ENCODE data around the gene CYYR1. TPM values are rescaled to one million over a fixed set of nuclear protein-coding genes. Genes with fewer than 3 reads are reported as not detected.

CYYR1 gene
- total RNA-seq, 4 donors from 2014 or later: 3.1 to 15.9 (median 6.4) TPM

GRCh38 chr21:26453267-26453666, 119.8 kb downstream of the CYYR1 start:
- H3K27ac ChIP-seq: no peak overlapping the region
- no peaks in the 10 kb centered on the region for H3K9me3 ChIP-seq
- H3K36me3 ChIP-seq: no peaks in the 10 kb centered on the region
- no peak for TF ChIP-seq EP300 (IDR thresholded peaks at IDR 0.05)
- WGBS: 87% methylated on average over 5 of the region's 5 CpGs
- no peak overlapping the region for H3K4me3 ChIP-seq
- no peaks in the 10 kb centered on the region for H3K4me1 ChIP-seq
- H3K27me3 ChIP-seq: no peaks in the 10 kb centered on the region
- DNase-seq (ENCODE audit: low spot score in 2 of 2): no peak

- WGBS: 93% methylated on average over 2 of the region's 2 CpGs
- Histone ChIP-seq H3K4me1 (no peaks in the 10 kb centered on the region), H3K4me3 (no peak overlapping the region), H3K9me3 (no peaks in the 10 kb centered on the region), H3K27me3 (no peaks in the 10 kb centered on the region), H3K27ac (no peak overlapping the region), H3K36me3 (no peaks in the 10 kb centered on the region)
- TF ChIP-seq POLR2AphosphoS5 (IDR thresholded peaks at IDR 0.05): no peak
- TF ChIP-seq POLR2A (IDR thresholded peaks at IDR 0.05): no peak
- TF ChIP-seq EP300 (IDR thresholded peaks at IDR 0.05): no peak
- no peak for TF ChIP-seq CTCF (IDR thresholded peaks at IDR 0.05)
- no peak for DNase-seq (ENCODE audit: low spot score in 2 of 2)
Observed at GRCh38 chr21:26451081-26451740, 121.9 kb downstream of the CYYR1 start.

GRCh38 chr21:26449161-26449560, 123.9 kb downstream of the CYYR1 start:
- no peaks in the 10 kb centered on the region for H3K9me3 ChIP-seq
- 23% methylated on average over 5 of the region's 5 CpGs for WGBS
- H3K27me3 ChIP-seq: no peaks in the 10 kb centered on the region
- no peak overlapping the region for H3K4me3 ChIP-seq
- H3K36me3 ChIP-seq: no peaks in the 10 kb centered on the region
- no peak for DNase-seq (ENCODE audit: low spot score in 2 of 2)
- peak overlapping the region; percentile 51 for H3K27ac ChIP-seq
- H3K4me1 ChIP-seq: no peaks in the 10 kb centered on the region
- TF ChIP-seq POLR2A (IDR thresholded peaks at IDR 0.05) (no peak), EP300 (IDR thresholded peaks at IDR 0.05) (no peak), POLR2AphosphoS5 (IDR thresholded peaks at IDR 0.05) (no peak), CTCF (IDR thresholded peaks at IDR 0.05) (no peak)

- no peak for DNase-seq (ENCODE audit: low spot score in 2 of 2)
- H3K27me3 ChIP-seq: no peaks in the 10 kb centered on the region
- H3K36me3 ChIP-seq: no peaks in the 10 kb centered on the region
- WGBS: 57% methylated on average over 4 of the region's 4 CpGs
- no peak for TF ChIP-seq POLR2A (IDR thresholded peaks at IDR 0.05)
- TF ChIP-seq EP300 (IDR thresholded peaks at IDR 0.05): no peak
- no peak for TF ChIP-seq CTCF (IDR thresholded peaks at IDR 0.05)
- TF ChIP-seq POLR2AphosphoS5 (IDR thresholded peaks at IDR 0.05): no peak
- no peak overlapping the region for H3K4me3 ChIP-seq
- no peaks in the 10 kb centered on the region for H3K4me1 ChIP-seq
- peak overlapping the region; percentile 51 for H3K27ac ChIP-seq
- H3K9me3 ChIP-seq: no peaks in the 10 kb centered on the region
Observed at GRCh38 chr21:26448751-26449150, 124.3 kb downstream of the CYYR1 start.

- WGBS: 47% methylated on average over 3 of the region's 3 CpGs
- no peak overlapping the region for H3K27ac ChIP-seq
- H3K36me3 ChIP-seq: no peaks in the 10 kb centered on the region
- no peak for DNase-seq (ENCODE audit: low spot score in 2 of 2)
- H3K4me3 ChIP-seq: no peak overlapping the region
- no peaks in the 10 kb centered on the region for H3K4me1 ChIP-seq
- H3K9me3 ChIP-seq: no peaks in the 10 kb centered on the region
- TF ChIP-seq POLR2A (IDR thresholded peaks at IDR 0.05): no peak
- TF ChIP-seq CTCF (IDR thresholded peaks at IDR 0.05): no peak
- TF ChIP-seq POLR2AphosphoS5 (IDR thresholded peaks at IDR 0.05): no peak
- no peak for TF ChIP-seq EP300 (IDR thresholded peaks at IDR 0.05)
- H3K27me3 ChIP-seq: no peaks in the 10 kb centered on the region
Observed at GRCh38 chr21:26447932-26448475, 125.1 kb downstream of the CYYR1 start.

Measured in suprapubic skin (tissue), 4 donors.